ENCODE data around the gene CD55.
A peak's percentile ranks its signal among the peaks of the same experiment; 100 is the strongest.

The CD55 gene

DNA sequence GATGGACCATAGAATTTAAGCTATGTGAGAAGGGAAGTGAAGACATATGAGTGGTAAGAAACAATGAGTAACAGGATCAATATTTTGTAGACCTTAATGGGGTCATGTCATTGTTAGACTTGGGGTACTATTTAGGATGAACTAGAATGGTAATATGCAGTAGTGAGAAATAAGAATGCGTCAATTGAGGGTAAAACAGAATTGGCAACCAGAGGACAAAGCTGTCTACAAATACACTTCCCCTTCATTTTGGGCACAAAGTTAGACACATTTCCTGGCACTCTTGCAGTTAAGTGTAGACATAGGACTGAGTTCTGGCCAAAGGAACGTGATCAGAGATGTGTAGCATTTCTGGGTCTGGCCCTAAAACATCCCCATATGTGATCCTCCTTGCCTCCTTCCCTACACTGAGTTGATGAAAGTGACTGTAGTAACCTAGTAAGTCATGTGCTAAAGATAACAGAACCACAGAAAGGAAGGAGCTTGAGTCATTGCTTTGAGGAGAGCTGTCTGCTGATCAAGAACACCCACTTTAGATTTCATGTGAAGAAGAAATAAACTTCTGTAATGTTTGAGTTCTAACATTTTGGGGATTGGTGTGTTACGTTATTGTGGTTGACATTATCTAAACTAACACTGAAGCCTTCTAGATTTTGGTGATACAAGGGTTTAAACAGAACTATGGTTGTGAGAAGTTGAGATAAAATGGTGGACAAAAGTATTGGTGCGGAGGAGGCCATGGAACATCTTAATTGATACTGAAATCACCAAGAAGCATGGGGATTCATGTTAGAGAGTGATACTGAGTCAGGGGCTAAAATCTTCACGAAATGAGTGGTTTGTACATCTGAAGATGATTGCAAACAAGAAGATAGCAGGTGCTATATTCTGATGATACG, 41.7 kb downstream of the CD55 start:
- DNase-seq (ENCODE audit: low read depth) = peak; percentile 65

DNA sequence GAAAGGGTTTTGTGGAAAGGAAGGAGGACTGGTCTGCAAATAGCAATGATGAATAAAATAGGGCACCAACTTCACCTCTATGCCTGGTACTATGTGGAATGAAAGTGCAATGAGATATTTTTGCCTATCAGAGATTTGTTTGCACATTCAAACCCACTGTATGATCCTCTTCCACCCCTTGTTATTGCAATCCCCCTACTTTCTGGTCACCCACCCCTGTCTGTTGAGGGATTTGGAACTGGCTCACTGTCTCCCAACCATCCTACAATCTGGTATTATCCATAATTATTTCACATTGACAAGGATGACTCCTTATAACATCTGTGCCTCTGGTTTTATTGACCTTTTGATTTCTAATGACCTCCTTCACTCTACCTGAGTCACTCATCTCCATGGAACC, 42.4 kb downstream of the CD55 start:
- DNase-seq (ENCODE audit: low read depth) = no peak

DNA sequence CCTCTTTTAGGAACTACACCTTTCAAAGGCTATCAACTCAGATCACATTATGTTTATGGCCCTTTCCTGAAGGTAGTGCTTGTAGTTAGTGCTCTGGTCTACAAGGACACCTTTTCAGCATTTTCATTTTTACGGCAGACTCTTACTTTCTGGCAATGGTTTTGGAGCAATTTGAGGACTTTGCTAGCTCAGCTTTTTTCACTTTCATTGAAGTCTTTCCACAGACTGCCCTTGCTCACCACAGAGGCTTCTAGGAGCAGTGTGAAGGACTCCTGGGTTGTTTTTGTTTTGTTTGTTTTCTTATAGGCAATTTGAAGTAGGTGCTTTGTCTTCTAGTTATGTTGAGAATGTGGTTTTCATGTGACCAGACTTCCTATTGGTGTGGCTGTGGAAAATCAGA, 43.1 kb downstream of the CD55 start:
- DNase-seq (ENCODE audit: low read depth) = no peak

DNA sequence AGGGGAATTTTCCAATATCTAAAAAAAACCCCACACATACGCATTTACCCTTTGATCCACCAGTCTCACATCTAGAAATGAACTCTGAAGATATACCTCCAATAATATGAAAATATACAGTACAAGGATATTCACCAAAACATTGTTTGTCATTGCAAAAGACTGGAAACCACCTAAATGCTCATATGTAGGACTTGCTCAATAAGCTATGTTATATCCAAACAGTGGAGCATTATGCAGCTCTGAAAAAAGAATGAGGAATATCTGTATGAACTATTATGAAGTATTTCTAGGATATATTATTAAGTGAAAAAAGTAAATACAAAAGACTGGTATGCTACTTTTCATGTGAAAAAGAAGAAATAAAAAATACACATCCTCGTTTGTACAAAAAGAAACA, 43.6 kb downstream of the CD55 start:
- DNase-seq (ENCODE audit: low read depth) = no peak

DNA sequence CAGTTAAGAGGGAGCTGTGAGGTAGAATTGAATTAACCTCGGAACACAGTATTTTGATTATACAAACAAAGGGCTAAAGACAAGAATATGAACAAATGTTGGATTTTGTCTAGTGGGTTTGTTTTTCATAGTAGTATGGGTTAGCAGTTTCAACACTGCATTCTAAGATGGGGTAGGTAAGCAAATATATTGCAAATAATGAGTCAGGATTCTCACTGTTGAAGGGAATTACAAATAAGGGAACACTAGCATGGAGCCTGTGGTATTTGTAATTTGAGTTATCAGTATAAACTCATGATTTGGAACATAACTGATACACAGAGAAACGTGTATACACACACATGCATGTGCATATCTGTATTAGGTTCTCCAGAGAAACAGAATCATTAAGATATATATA, 44.5 kb downstream of the CD55 start:
- no peak for DNase-seq (ENCODE audit: low read depth)

DNA sequence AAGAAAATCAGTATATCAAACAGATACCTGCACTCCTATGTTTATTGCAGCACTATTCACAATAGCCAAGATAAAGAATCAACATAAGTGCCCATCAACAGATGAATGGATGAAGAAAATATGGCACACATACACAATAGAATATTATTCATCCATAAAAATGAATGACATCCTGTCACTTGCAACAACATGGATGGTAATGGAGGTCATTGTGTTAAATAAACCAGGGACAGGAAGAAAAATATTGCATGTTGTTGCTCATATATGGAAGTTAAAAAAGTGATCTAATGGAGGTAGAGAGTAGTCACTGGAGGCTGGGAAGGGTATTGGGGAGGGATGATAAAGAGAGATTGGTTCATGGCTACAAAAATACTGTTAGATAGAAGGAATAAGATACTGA, 67.2 kb downstream of the CD55 start:
- DNase-seq (ENCODE audit: low read depth) = no peak

DNA sequence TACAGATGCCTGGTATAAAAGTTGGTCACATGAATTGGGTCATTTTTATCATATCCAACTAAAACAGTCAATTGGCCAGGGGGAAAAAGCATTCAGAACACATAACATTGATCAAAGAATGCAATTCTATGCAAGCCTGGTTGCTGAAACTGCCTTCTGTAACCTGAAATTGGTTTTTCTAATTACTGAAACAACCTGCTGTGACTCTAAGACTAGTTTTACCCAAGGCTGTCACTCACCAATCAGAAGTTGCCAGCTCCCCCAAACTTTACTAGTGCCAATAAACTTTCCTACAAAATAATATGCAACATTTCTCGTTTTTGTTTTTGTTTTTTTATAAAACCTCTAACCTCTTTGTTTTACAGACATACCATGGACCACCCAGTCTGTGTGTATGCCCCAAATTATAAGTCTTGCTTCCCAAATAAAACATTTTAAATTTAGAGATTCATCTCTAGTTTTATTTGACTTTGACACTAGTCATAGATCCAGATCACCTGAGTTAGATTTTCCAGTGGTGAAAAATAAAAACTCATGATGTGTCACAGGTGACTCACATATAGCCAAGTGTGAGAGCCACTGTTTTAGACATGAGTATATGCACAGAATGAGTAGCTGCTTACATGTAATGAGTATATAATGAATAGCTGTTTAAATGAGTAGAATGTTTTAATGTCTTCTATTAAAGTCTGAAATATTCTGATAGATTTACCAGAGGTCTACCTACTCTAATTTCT, 68.4 kb downstream of the CD55 start:
- no peak for DNase-seq (ENCODE audit: low read depth)

DNA sequence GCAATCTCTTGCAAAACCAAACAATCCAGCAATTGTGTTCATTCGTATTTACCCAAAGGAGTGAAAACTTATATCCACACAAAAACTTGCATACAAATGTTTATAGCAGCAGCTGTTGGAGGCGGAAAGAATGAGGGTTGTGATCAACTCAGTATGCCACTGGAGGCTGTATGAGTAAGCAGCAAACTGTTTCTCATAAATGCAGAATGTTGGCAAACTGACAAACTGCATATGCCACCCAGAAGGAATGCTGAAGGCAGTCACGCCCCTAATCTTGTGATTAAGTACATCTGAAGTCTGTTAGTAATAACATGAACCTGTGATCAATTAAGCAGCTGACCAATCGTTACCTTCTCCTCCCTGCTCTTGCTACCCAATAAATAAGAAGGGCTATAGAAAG, 72.1 kb downstream of the CD55 start:
- DNase-seq (ENCODE audit: low read depth) = peak; percentile 83

DNA sequence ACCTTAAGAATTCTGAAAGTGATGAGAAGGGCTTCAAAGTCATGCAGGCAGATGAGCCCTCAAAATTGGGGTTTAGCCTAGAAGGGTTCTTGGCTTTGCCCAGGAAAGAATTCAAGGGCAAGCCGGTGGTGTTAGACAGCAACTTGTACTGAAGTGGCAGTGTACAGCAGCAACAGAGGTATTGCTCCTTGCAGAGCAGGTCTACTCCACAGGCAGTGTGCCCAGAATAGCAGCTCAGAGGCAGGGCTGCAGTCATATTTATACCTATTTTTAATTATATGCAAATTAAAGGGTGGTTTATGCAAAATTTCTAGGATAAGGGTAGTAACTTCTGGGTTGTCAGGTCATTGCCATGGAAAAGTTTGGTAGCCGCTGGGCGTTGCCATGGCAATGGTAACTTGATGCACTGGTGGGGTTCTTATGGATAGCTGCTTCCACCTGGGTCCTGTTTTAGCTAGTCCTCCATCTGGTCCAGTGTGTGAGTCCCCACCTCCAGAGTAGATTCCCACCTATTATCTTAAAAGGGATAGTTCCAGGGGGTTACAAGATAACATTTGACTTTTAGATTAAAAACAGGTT, 74.8 kb downstream of the CD55 start:
- no peak for DNase-seq (ENCODE audit: low read depth)

DNA sequence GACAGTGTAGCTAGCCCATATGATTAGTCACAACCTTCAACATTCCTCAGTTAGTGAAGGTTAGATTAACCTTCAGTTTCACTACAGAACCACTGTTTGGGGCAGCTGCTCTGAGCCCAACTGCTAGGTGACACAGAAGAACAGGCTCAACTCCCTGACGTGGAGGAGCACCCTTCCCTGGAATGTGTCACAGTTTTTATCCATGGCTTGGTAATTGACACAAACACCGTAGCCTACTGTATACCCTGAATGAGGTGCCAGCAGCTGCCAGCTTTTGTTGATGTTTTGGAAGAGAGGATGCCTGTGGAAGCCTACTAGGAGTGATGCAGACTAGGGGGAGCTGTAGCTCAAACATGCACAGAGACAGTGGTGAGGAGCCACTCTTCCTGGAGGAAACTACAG, 76.0 kb downstream of the CD55 start:
- no peak for DNase-seq (ENCODE audit: low read depth)

DNA sequence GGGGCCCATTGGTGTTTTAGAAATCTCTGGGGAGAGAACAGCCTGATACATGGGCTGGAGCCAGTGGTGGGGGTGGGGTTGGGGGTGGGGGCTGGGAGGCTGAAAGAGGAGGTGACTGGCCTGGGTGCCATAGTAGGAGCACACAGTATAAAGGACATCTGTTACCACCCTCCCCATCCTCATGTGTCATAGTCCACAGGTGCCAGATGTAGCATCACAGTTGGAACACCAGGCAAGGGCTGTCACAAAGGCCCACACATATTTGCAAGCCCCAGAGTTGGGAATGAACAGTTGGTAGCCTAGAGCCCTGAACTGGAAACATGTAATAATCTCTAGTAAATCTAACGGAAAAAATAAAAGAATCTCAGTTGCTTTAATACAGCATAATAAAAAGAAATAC, 77.5 kb downstream of the CD55 start:
- no peak for DNase-seq (ENCODE audit: low read depth)

DNA sequence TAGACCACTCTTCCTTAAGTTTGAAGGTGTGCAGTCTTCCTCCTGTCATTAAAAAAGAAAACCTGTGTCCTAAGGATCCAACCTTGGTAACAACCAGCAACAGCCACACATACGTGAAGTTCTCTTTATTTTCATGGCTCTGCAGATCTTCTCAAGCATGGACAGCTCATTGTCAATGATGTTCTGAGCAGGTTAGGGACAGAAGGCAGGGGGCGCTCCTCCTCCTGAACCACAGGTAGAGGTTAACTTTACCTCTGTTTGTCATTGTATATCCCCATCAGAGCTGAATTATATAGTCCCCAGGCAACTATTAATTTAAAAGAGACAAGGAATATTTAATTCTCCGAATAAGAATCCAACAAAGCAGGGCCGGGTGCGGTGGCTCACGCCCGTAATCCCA, 80.1 kb downstream of the CD55 start:
- DNase-seq (ENCODE audit: low read depth) = no peak

DNA sequence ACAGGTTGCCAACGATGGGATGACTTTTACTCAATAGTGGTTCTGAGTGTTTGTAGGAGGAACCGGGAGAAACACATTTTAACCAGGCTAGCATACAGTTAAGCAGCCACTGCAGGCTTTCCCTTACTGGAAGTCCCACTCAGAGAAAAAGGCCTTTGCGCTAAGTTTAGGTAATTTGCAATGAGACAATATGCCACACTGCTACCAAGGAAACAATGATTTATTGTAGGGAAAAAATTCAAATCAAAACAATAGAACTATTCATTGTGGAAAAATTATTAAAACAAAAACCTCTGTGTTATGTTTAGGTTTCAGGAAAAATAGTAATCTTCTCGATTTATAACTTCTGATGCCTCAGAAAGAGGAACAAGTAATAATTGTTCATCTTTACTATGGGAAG, 81.3 kb downstream of the CD55 start:
- DNase-seq (ENCODE audit: low read depth) = no peak

DNA sequence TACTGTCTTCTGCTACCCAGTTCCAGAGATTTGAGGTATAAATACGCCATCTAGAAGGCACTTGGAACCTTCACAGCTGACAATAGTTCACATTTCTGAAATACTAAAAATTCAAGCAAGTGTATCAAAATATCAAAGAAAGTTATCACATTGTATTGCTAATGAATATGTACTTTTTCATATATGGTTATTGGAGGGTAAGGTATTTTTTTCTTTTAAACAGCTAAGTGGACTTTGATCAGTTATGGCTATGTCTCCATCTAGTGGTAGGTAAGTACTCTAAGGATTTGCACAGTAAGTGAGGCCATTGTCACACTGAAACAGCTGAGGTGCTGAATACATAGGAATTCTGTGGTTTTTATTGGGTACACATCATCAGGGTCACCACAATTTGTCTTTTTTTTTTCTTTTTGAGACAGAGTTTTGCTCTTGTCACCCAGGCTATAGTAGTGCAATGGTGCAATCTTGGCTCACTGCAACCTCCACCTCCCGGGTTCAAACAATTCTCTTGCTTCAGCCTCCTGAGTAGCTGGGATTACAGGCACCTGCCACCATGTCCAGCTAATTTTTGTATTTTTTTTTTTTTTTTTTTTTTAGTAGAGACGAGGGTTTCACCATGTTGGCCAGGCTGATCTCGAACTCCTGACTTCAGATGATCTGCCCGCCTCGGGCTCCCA, 83.5 kb downstream of the CD55 start:
- DNase-seq (ENCODE audit: low read depth) = no peak

DNA sequence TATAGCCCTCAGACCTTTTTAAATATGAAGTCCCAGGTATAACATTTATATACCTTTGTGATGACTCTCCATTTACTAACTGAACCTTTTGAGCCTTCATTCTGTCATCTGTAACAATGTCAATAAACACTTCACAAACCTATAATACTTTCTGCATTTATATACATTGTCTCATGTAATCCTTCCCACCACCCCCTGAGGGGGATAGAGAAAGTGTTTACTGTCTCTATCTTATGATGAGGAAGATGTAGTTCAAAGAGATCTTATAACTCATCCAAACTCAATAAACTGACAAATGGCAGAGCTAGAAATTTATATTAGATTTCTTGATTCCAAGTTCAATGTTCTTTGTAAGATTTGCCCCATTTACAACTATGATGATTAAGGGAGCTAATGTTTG, 84.3 kb downstream of the CD55 start:
- DNase-seq (ENCODE audit: low read depth) = no peak

DNA sequence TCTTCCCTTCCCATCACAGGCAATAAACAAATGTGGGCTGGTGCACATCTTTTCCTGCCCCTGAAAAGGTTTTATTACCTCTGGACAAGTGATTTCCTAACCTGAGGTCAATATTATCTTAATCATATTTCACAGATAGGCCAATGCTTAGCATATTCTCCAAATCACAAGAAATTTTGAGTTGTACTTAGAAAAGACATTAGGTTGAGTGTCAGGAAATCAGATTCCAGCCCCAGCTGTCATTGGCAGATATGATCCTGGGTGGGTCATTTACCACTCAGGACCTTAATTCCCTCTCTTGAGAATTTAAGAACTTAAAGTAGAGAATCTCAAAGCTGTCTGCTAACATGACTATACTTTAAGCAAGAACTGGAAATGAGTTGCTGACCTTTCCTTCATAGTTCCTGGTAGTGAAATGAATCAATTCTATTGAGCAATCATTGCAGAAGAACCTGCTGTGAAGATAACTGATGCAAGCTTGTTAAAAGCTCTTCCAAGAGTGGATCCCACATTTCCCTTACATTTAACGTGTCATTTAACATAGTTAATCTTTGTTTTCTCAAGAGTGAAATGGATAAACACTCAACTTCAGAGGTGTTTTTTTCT, 86.3 kb downstream of the CD55 start:
- DNase-seq (ENCODE audit: low read depth) = no peak
